Stimulated activated CD4-positive, alpha-beta T cell treated with anti-CD3 and anti-CD28 coated beads, Interleukin-2, amount 100 ng/mL, for 24 hours (primary cell): ENCODE results near the gene FBLN7.
"Not testable (repeated sequence)": the region's sequence is repeated elsewhere in the genome, so short reads cannot be mapped to it uniquely, and the experiment has no call there.

Source experiments
- DNase-seq, 2 donors: peaks; one replicate each; pipeline ENCODE4 v3.0.0-alpha.2; 2020

Gene FBLN7

GRCh38 chr2:112138159-112139032 lies at the start of gene FBLN7:
Gene FBLN7 (plus strand): TSS chr2:112138385. CDS start chr2:112138656, 271 bp downstream.
- peak in 1 of 2 donors; percentile 16 for DNase-seq

- no peak for DNase-seq
These were observed 48.8 kb upstream of the FBLN7 start for GRCh38 chr2:112089375-112089774.

- DNase-seq, result no peak
These were observed 45.7 kb upstream of the FBLN7 start for GRCh38 chr2:112092286-112093041.

GRCh38 chr2:112093216-112093615 lies 45.0 kb upstream of the FBLN7 start:
- no peak for DNase-seq

- no peak for DNase-seq
These were observed 42.5 kb upstream of the FBLN7 start for GRCh38 chr2:112095681-112096080.

GRCh38 chr2:112096098-112096497 lies 42.1 kb upstream of the FBLN7 start:
- no peak for DNase-seq

- DNase-seq, result no peak
These were observed 29.9 kb upstream of the FBLN7 start for GRCh38 chr2:112108178-112108832.

GRCh38 chr2:112109278-112109677 lies 28.9 kb upstream of the FBLN7 start:
- no peak for DNase-seq

- DNase-seq, result no peak
These were observed 27.2 kb upstream of the FBLN7 start for GRCh38 chr2:112110966-112111365.

GRCh38 chr2:112113354-112113753 lies 24.8 kb upstream of the FBLN7 start:
- DNase-seq, result not testable (repeated sequence)

GRCh38 chr2:112118148-112118547 lies 20.0 kb upstream of the FBLN7 start:
- DNase-seq, result no peak

- peak; percentile 24 to 57 for DNase-seq
These were observed 16.4 kb upstream of the FBLN7 start for GRCh38 chr2:112121682-112122254.

GRCh38 chr2:112129060-112129459 lies 9.1 kb upstream of the FBLN7 start:
- DNase-seq, result no peak

- DNase-seq, result no peak
These were observed 4.8 kb upstream of the FBLN7 start for GRCh38 chr2:112133344-112133743.

- DNase-seq, result no peak
These were observed 4.1 kb upstream of the FBLN7 start for GRCh38 chr2:112134120-112134519.

GRCh38 chr2:112136096-112136495 lies 2.1 kb upstream of the FBLN7 start:
- no peak for DNase-seq

- no peak for DNase-seq
These were observed 548 bp upstream of the FBLN7 start for GRCh38 chr2:112137516-112138158.

- not testable (repeated sequence) for DNase-seq
These were observed 939 bp downstream of the FBLN7 start for GRCh38 chr2:112139033-112139614.

GRCh38 chr2:112139661-112140204 lies 1.5 kb downstream of the FBLN7 start:
- DNase-seq, result not testable (repeated sequence)

GRCh38 chr2:112140205-112140802 lies 2.1 kb downstream of the FBLN7 start:
- no peak for DNase-seq

- DNase-seq, result no peak
These were observed 2.9 kb downstream of the FBLN7 start for GRCh38 chr2:112140899-112141625.
